ENCODE results near the gene OR4E2.
"Not testable (repeated sequence)": the region's sequence is repeated elsewhere in the genome, so short reads cannot be mapped to it uniquely, and the experiment has no call there.

OR4E2 gene

DNA sequence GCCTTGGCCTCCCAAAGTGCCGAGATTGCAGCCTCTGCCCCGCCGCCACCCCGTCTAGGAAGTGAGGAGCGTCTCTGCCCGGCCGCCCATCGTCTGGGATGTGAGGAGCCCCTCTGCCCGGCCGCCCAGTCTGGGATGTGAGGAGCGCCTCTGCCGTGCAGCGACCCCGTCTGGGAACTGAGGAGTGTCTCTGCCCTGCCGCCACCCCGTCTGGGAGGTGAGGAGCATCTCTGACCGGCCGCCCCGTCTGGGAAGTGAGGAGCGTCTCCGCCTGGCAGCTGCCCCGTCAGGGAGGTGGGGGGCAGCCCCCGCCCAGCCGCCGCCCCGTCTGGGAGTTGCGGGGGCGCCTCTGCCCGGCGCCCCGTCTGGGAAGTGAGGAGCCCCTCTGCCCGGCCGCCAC, 44.0 kb downstream of the OR4E2 start:
- not testable (repeated sequence) for DNase-seq (ENCODE audit: low spot score)

- not testable (repeated sequence) for DNase-seq (ENCODE audit: low spot score)
Measured at GRCh38 chr14:21698538-21698937, 44.9 kb downstream of the OR4E2 start.

GRCh38 chr14:21699551-21699950, 45.9 kb downstream of the OR4E2 start:
- no peak for DNase-seq (ENCODE audit: low spot score)

DNA sequence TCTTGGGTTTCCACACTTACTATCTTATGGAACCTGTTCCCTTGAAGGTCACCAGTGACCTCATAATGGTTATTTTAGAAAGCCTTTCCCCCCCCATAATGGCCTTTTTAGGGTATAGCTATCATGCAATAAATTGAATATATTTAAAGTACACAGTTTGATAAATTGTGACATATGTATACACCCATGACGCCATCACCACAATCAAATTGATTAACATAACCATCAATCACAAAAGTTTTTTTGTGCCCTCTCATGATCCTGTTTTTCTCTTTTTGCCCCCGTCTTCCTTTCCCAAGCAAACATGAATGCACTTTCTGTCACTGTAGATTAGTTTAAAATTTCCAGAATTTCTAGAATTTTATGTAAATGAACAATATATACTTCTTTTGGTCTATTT, 48.7 kb downstream of the OR4E2 start:
- DNase-seq (ENCODE audit: low spot score) = no peak

- DNase-seq (ENCODE audit: low spot score) = peak; percentile 12
Measured at GRCh38 chr14:21703357-21704326, 50.0 kb downstream of the OR4E2 start.

DNA sequence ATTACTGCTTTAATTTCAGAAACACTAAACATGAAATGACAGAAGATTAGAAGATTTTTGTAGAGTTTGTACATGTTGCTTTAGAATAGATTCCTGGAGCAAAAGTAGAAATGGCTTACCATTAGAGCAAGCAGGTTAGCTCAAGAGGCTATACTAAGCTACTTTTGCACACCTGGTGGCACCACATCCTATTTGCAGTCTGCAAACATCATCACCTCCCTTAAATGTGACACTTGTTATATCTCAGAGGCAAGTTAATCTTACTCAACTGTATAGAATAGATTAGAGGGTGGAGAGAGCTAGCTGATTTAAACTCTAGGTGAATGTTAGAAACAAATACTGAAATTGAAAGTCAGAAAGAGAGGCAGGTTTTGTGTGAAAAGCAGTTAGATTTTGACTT, 50.7 kb downstream of the OR4E2 start:
- DNase-seq (ENCODE audit: low spot score) = no peak

GRCh38 chr14:21711360-21711961, 57.8 kb downstream of the OR4E2 start:
- peak; percentile 35 for DNase-seq (ENCODE audit: low spot score)

DNA sequence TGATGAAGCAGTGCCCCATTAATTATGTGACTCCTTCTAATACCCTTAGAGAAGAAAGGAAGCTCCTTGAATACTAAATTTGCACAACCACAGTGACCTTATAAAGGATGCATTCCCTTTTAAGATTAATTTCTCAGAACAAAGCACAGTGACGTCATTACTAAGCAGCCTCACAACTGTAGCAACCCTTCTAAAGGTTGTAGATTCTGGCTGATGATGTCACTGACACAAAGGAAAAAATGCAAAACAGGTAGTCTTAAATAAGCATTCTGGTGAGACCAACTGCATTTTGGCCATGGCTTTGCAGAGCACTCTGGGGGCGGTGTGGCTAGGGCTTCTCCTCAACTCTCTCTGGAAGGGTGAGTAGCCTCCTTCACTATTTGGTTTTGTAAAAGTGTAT, 58.4 kb downstream of the OR4E2 start:
- DNase-seq (ENCODE audit: low spot score) = no peak

- no peak for DNase-seq (ENCODE audit: low spot score)
Measured at GRCh38 chr14:21714318-21714929, 60.8 kb downstream of the OR4E2 start.

All from activated CD4-positive, alpha-beta T cell treated with anti-CD3 and anti-CD28 coated beads, Interleukin-2, Interleukin-4, amounts not matched to agents 100 ng/mL and 50 ng/mL, durations not matched to agents 16 hours and 8 hours (primary cell).